Panc1 (cell line): ENCODE measurements around the gene LRMDA. TPM values are rescaled to one million over a fixed set of nuclear protein-coding genes. Genes with fewer than 3 reads are reported as not detected.

ENCODE experiments used
- ATAC-seq: fragments of 200-7000 bp; cut with Tn5 transposase; 2 replicates; pipeline ENCODE4 v1.9.1; 2020; ENCODE audit warnings: mild to moderate bottlenecking, moderate library complexity
- BruUV-seq: library from RNA; stranded (reverse); fragments of 400-500 nt; replicated peaks from 2 replicates; lab custom pipeline; 2021; lab: Mats Ljungman, UMichigan
- CTCF ChIA-PET: fragments of 300-600 bp; sonication (Branson Sonifier 250); formaldehyde crosslinking; loops from one replicate; lab custom pipeline; 2022; ENCODE audit warnings: antibody characterized with exemption; lab: Charles Lee
- POLR2A ChIA-PET: fragments of 300-600 bp; sonication (Branson Sonifier 250); formaldehyde crosslinking; loops from one replicate; lab custom pipeline; 2022; ENCODE audit warnings: antibody characterized with exemption; lab: Charles Lee
- DNase-seq: peaks from one replicate; pipeline ENCODE4 v3.0.0-alpha.2; 2010; ENCODE audit warnings: low read depth, low spot score
- H3K27ac ChIP-seq: 2 replicates; pipeline ENCODE4 v1.5.1; 2011; ENCODE audit warnings: mild to moderate bottlenecking, low read length, inconsistent platforms
- H3K27me3 ChIP-seq: fragments of 200-500 bp; sonication (Bioruptor generic); 2 replicates; pipeline ENCODE4 v1.6.0; 2014; ENCODE audit warnings: low read length, inconsistent platforms; ENCODE audit not compliant: control insufficient read depth, insufficient read depth
- H3K36me3 ChIP-seq: fragments of 200-500 bp; sonication (Bioruptor generic); 2 replicates; pipeline ENCODE4 v1.5.1; 2014; ENCODE audit warnings: inconsistent platforms, mild to moderate bottlenecking, low read length, moderate library complexity; ENCODE audit not compliant: control insufficient read depth, insufficient read depth
- H3K4me1 ChIP-seq: 2 replicates; pipeline ENCODE4 v1.5.1; 2011; ENCODE audit warnings: inconsistent platforms, mild to moderate bottlenecking, low read length, moderate library complexity; ENCODE audit not compliant: control insufficient read depth, insufficient read depth
- H3K4me3 ChIP-seq, 2 experiments: 2 replicates each; pipeline ENCODE4 v1.5.1; 2011 to 2012; ENCODE audit warnings: low read depth in 2 of 2, low read length in 2 of 2, mild to moderate bottlenecking in 2 of 2, inconsistent platforms in 1 of 2, moderate library complexity in 1 of 2
- H3K9me3 ChIP-seq: fragments of 200-500 bp; sonication (Bioruptor generic); 2 replicates; pipeline ENCODE4 v1.5.1; 2014; ENCODE audit warnings: low read depth, mild to moderate bottlenecking, inconsistent platforms, low read length, moderate library complexity; ENCODE audit not compliant: control insufficient read depth, insufficient read depth
- POLR2AphosphoS5 ChIP-seq: IDR thresholded peaks from 2 replicates; pipeline ENCODE4 v1.6.1; 2012; ENCODE audit warnings: mild to moderate bottlenecking, low read depth, low read length, moderate library complexity
- SIN3A ChIP-seq: IDR thresholded peaks from 2 replicates; pipeline ENCODE4 v1.6.1; 2012; ENCODE audit warnings: low read depth, mild to moderate bottlenecking, low read length, moderate library complexity, borderline replicate concordance; ENCODE audit not compliant: insufficient read depth
- TCF7L2 ChIP-seq: IDR thresholded peaks from 2 replicates; pipeline ENCODE4 v1.6.1; 2011; ENCODE audit warnings: mild to moderate bottlenecking, low read depth, low read length, inconsistent platforms
- in situ Hi-C: cut with HindIII; loops from 2 replicates; pipeline ENCODE4 v1.10.0; 2016; ENCODE audit warnings: low sequenced_read_pairs, low pct_unique_long_range_greater_than_20kb
- intact Hi-C: fragments of 100-400 bp; cut with micrococcal nuclease; formaldehyde crosslinking; loops from one replicate; pipeline ENCODE4 v1.10.0; 2022; ENCODE audit not compliant: unreplicated experiment
- total RNA-seq: library from RNA; stranded (reverse); gene quantifications from one replicate; pipeline ENCODE4 v1.2.1, GENCODE V29; 2021; ENCODE audit not compliant: unreplicated experiment
- TF ChIP-seq, protein P1 (sequence below): fragments of 450-650 bp; IDR thresholded peaks from 2 replicates; pipeline ENCODE4 v1.5.1; 2017; ENCODE audit warnings: mild to moderate bottlenecking
- TF ChIP-seq, protein P2 (sequence below), 2 experiments: IDR thresholded peaks; 2 replicates each; pipeline ENCODE4 v1.6.1; 2011 to 2012; ENCODE audit warnings: low read depth in 2 of 2, control low read depth in 1 of 2, low read length in 1 of 2, mild to moderate bottlenecking in 1 of 2, moderate library complexity in 1 of 2; ENCODE audit not compliant: insufficient read depth in 1 of 2

Gene LRMDA
- total RNA-seq, 1 experiment from 2014 or later: 1.2 TPM

DNA sequence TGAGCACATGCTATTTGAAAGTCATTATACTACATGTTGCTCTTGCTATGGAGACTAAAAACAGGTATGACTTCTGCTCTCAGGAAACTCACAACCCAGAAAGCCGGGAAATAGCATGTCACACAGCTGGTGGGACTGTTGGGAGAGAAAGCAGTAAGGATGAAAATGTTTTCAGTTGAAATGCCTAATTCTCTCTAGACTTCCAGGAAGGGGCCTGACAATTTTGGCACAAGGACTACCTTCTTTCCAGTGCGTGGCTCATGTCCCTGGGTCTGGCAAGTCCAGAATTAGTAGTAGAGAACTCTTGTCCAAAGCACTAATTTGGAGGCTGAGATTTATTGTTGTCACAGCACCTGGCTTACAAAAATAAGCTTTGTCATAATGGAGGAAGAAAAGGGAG, 567.6 kb downstream of the LRMDA start:
- DNase-seq: no peak
- Histone ChIP-seq H3K27ac (no peak overlapping the region), H3K4me1 (no peaks in the 10 kb centered on the region), H3K27me3 (peaks cover 2% of the 10 kb centered on the region; the same call in 1 of the 2 replicates), H3K36me3 (no peaks in the 10 kb centered on the region), H3K4me3 (no peak overlapping the region), H3K9me3 (no peaks in the 10 kb centered on the region)
- ATAC-seq: no peak
- POLR2A ChIA-PET: no interaction called here
- no peak for TF ChIP-seq SIN3A
- TF ChIP-seq, protein P1, sequence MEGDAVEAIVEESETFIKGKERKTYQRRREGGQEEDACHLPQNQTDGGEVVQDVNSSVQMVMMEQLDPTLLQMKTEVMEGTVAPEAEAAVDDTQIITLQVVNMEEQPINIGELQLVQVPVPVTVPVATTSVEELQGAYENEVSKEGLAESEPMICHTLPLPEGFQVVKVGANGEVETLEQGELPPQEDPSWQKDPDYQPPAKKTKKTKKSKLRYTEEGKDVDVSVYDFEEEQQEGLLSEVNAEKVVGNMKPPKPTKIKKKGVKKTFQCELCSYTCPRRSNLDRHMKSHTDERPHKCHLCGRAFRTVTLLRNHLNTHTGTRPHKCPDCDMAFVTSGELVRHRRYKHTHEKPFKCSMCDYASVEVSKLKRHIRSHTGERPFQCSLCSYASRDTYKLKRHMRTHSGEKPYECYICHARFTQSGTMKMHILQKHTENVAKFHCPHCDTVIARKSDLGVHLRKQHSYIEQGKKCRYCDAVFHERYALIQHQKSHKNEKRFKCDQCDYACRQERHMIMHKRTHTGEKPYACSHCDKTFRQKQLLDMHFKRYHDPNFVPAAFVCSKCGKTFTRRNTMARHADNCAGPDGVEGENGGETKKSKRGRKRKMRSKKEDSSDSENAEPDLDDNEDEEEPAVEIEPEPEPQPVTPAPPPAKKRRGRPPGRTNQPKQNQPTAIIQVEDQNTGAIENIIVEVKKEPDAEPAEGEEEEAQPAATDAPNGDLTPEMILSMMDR: no peak
- TF ChIP-seq TCF7L2: no peak
- TF ChIP-seq, protein P2, sequence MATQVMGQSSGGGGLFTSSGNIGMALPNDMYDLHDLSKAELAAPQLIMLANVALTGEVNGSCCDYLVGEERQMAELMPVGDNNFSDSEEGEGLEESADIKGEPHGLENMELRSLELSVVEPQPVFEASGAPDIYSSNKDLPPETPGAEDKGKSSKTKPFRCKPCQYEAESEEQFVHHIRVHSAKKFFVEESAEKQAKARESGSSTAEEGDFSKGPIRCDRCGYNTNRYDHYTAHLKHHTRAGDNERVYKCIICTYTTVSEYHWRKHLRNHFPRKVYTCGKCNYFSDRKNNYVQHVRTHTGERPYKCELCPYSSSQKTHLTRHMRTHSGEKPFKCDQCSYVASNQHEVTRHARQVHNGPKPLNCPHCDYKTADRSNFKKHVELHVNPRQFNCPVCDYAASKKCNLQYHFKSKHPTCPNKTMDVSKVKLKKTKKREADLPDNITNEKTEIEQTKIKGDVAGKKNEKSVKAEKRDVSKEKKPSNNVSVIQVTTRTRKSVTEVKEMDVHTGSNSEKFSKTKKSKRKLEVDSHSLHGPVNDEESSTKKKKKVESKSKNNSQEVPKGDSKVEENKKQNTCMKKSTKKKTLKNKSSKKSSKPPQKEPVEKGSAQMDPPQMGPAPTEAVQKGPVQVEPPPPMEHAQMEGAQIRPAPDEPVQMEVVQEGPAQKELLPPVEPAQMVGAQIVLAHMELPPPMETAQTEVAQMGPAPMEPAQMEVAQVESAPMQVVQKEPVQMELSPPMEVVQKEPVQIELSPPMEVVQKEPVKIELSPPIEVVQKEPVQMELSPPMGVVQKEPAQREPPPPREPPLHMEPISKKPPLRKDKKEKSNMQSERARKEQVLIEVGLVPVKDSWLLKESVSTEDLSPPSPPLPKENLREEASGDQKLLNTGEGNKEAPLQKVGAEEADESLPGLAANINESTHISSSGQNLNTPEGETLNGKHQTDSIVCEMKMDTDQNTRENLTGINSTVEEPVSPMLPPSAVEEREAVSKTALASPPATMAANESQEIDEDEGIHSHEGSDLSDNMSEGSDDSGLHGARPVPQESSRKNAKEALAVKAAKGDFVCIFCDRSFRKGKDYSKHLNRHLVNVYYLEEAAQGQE (IDR thresholded peaks at IDR 0.05; ENCODE audit: insufficient read depth in 1 of 2, low read depth in 2 of 2, low read length in 1 of 2): no peak
- no peak for TF ChIP-seq POLR2AphosphoS5
- no TSS peak for BruUV-seq
- in situ Hi-C loops: no loop called here
- intact Hi-C loops: no loop called here
- CTCF ChIA-PET: no interaction called here

DNA sequence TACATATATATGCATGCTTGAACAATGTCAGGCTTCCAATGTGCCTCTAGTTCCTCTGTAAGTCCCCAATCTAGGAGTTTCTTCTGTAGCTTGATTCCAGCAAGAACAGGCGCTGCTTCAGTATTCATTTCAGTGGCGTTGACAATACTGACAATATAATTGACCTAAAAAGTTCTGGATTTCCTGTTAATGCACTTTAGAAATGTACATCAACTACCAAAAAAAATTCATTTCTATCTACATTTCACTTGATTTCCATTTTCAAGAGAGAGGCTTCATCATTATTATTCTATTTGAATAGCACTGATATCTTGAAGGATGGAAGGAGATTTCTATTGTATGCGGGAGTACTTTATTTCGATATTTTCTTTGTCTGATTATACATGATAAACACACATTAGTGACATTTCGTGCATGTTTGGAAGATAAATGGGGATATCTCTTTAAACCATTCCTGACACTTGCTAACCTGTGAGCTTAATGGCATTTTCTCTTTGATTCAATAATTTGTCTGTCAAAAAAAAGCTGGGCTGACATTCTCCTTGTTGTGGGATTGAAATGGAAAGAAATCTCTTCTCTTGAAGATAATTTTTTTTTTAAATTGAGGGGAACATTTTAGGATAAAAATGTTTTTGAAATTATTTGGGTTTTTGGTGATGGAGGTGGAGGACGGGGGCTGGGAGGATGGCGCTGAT, 568.2 kb downstream of the LRMDA start:
- Histone ChIP-seq H3K9me3 (no peaks in the 10 kb centered on the region), H3K4me1 (no peaks in the 10 kb centered on the region), H3K27ac (no peak overlapping the region), H3K36me3 (no peaks in the 10 kb centered on the region), H3K27me3 (peaks cover 2% of the 10 kb centered on the region; the same call in 1 of the 2 replicates), H3K4me3 (no peak overlapping the region)
- intact Hi-C loops: no loop called here
- POLR2A ChIA-PET: no interaction called here
- TF ChIP-seq, protein P1: no peak
- TF ChIP-seq SIN3A (no peak), POLR2AphosphoS5 (no peak), TCF7L2 (no peak)
- TF ChIP-seq, protein P2 (IDR thresholded peaks at IDR 0.05; ENCODE audit: insufficient read depth in 1 of 2, low read depth in 2 of 2, low read length in 1 of 2): no peak
- CTCF ChIA-PET: no interaction called here
- in situ Hi-C loops: no loop called here
- DNase-seq: no peak
- ATAC-seq: no peak
- BruUV-seq: no TSS peak
